NCI-H128 (cell line): ENCODE measurements around the gene NUAK2.

Experiments
- DNase-seq: peaks from one replicate; lab custom pipeline; 2025; ENCODE audit not compliant: unreplicated experiment; lab: John Stamatoyannopoulos, UW

NUAK2 gene

GRCh38 chr1:205258261-205258691, 63.3 kb downstream of the NUAK2 start:
- no peak for DNase-seq

- no peak for DNase-seq
Observed at GRCh38 chr1:205257735-205258134, 63.8 kb downstream of the NUAK2 start.

- DNase-seq = no peak
Observed at GRCh38 chr1:205256951-205257625, 64.5 kb downstream of the NUAK2 start.

- DNase-seq = peak; percentile 73
Observed at GRCh38 chr1:205255941-205256780, 65.4 kb downstream of the NUAK2 start.
